HCT116 (cell line): ENCODE data around the gene CD300C. TPM values are rescaled to one million over a fixed set of nuclear protein-coding genes. Genes with fewer than 3 reads are reported as not detected.

Experiments
- ATAC-seq: fragments of 200-7000 bp; cut with Tn5 transposase; 2 replicates; pipeline ENCODE4 v1.9.1; 2020; ENCODE audit warnings: mild to moderate bottlenecking, moderate library complexity
- BruUV-seq: library from RNA; stranded (reverse); fragments of 400-500 nt; replicated peaks from 2 replicates; lab custom pipeline; 2021; lab: Mats Ljungman, UMichigan
- CTCF ChIA-PET: fragments of 300-600 bp; sonication (Branson Sonifier 250); formaldehyde crosslinking; loops from one replicate; lab custom pipeline; 2021; ENCODE audit warnings: antibody characterized with exemption; lab: Charles Lee
- POLR2A ChIA-PET: fragments of 300-600, 350-600 bp; sonication (Branson Sonifier 250); formaldehyde crosslinking; loops from one replicate; lab custom pipeline; 2021; ENCODE audit warnings: antibody characterized with exemption; lab: Charles Lee
- RAD21 ChIA-PET, 2 experiments: fragments of 300-600 bp; sonication (Branson Sonifier 250); formaldehyde crosslinking; loops; one replicate each; lab custom pipeline; 2023; ENCODE audit warnings: low total read pairs in 2 of 2; ENCODE audit not compliant: uncharacterized antibody in 2 of 2, unreplicated experiment in 2 of 2, low non-redundant PET in 1 of 2; lab: Charles Lee
- DNase-seq: peaks from one replicate; pipeline ENCODE4 v3.0.0-alpha.2; 2010; ENCODE audit warnings: low read depth, low spot score
- H2AFZ ChIP-seq: fragments of 200-600 bp; shearing (Covaris generic), sonication (generic); 2 replicates; pipeline ENCODE4 v1.6.1; 2017; ENCODE audit warnings: low read depth, mixed run types, mixed read lengths, antibody characterized with exemption, low read length; ENCODE audit not compliant: poor library complexity, severe bottlenecking
- H3K27ac ChIP-seq: 2 replicates; pipeline ENCODE4 v1.5.1; 2012; ENCODE audit warnings: low read depth, low read length
- H3K27me3 ChIP-seq: fragments of 200-600 bp; sonication (generic); 2 replicates; pipeline ENCODE4 v1.6.1; 2016; ENCODE audit warnings: mixed run types, low read length, mixed read lengths; ENCODE audit not compliant: insufficient read depth
- H3K36me3 ChIP-seq, 2 experiments: fragments of 200-500 bp in 1 of 2; fragments of 200-600 bp in 1 of 2; sonication (Bioruptor generic) in 1 of 2; sonication (generic) in 1 of 2; 2 replicates each; pipeline versions ENCODE4 v1.5.1 to v1.6.1; 2014 to 2016; ENCODE audit warnings: low read length in 2 of 2, inconsistent platforms in 1 of 2, mixed read lengths in 1 of 2, mixed run types in 1 of 2; ENCODE audit not compliant: insufficient read depth in 2 of 2, control insufficient read depth in 1 of 2
- H3K4me1 ChIP-seq, 2 experiments: fragments of 200-600 bp in 1 of 2; sonication (generic) in 1 of 2; 2 replicates each; pipeline versions ENCODE4 v1.5.1 to v1.6.1; 2012 to 2017; ENCODE audit warnings: low read length in 2 of 2, inconsistent platforms in 1 of 2, mild to moderate bottlenecking in 1 of 2, mixed read lengths in 1 of 2, mixed run types in 1 of 2, moderate library complexity in 1 of 2; ENCODE audit not compliant: insufficient read depth in 2 of 2, control insufficient read depth in 1 of 2
- H3K4me2 ChIP-seq: fragments of 200-600 bp; sonication (generic); 2 replicates; pipeline ENCODE4 v1.6.1; 2017; ENCODE audit warnings: mixed run types, low read length, mixed read lengths
- H3K4me3 ChIP-seq, 2 experiments: fragments of 200-600 bp in 1 of 2; sonication (generic) in 1 of 2; replicated peaks in 1 of 2; 2 replicates each; pipeline ENCODE4 v1.5.1; 2011 to 2016; ENCODE audit warnings: low read length in 2 of 2, control low read depth in 1 of 2, low read depth in 1 of 2, mild to moderate bottlenecking in 1 of 2, mixed read lengths in 1 of 2, mixed run types in 1 of 2
- H3K79me2 ChIP-seq: fragments of 200-600 bp; sonication (generic); 2 replicates; pipeline ENCODE4 v1.6.1; 2017; ENCODE audit warnings: mild to moderate bottlenecking, mixed run types, low read length, moderate library complexity, mixed read lengths; ENCODE audit not compliant: insufficient read depth
- H3K9ac ChIP-seq: fragments of 200-600 bp; sonication (generic); 2 replicates; pipeline ENCODE4 v1.6.1; 2016; ENCODE audit warnings: low read length, mixed read lengths
- H3K9me2 ChIP-seq: fragments of 200-600 bp; sonication (generic), shearing (Covaris generic); 2 replicates; pipeline ENCODE4 v1.6.1; 2017; ENCODE audit warnings: mixed run types, mild to moderate bottlenecking, moderate library complexity; ENCODE audit not compliant: insufficient read depth
- H3K9me3 ChIP-seq, 2 experiments: fragments of 200-500 bp in 1 of 2; fragments of 200-600 bp in 1 of 2; sonication (Bioruptor generic) in 1 of 2; sonication (generic) in 1 of 2; 2 replicates each; pipeline ENCODE4 v1.6.1; 2014 to 2017; ENCODE audit warnings: low read length in 2 of 2, mixed read lengths in 2 of 2, inconsistent platforms in 1 of 2, low read depth in 1 of 2, mild to moderate bottlenecking in 1 of 2, mixed run types in 1 of 2, moderate library complexity in 1 of 2; ENCODE audit not compliant: control insufficient read depth in 1 of 2, insufficient read depth in 1 of 2
- H4K20me1 ChIP-seq: fragments of 200-600 bp; sonication (generic), shearing (Covaris generic); 2 replicates; pipeline ENCODE4 v1.6.1; 2017; ENCODE audit warnings: mixed run types, mild to moderate bottlenecking, moderate library complexity; ENCODE audit not compliant: insufficient read depth
- CBX3 ChIP-seq: IDR thresholded peaks from 2 replicates; pipeline ENCODE4 v1.6.1; 2012; ENCODE audit warnings: low read depth
- CEBPB ChIP-seq: IDR thresholded peaks from 2 replicates; pipeline ENCODE4 v1.6.1; 2012; ENCODE audit warnings: low read depth
- EGR1 ChIP-seq: IDR thresholded peaks from 2 replicates; pipeline ENCODE4 v1.6.1; 2012; ENCODE audit warnings: low read depth
- ELF1 ChIP-seq: IDR thresholded peaks from 2 replicates; pipeline ENCODE4 v1.6.1; 2012; ENCODE audit warnings: low read depth, borderline replicate concordance
- EZH2 ChIP-seq: fragments of 200-600 bp; sonication (generic); IDR thresholded peaks from 2 replicates; pipeline ENCODE4 v1.6.1; 2017; ENCODE audit warnings: antibody characterized with exemption, mixed run types
- EZH2phosphoT487 ChIP-seq: fragments of 200-600 bp; IDR thresholded peaks from 2 replicates; pipeline ENCODE4 v1.6.1; 2018; ENCODE audit warnings: antibody characterized with exemption, borderline replicate concordance
- JUND ChIP-seq: IDR thresholded peaks from 2 replicates; pipeline ENCODE4 v1.6.1; 2012
- POLR2A ChIP-seq: IDR thresholded peaks from 2 replicates; pipeline ENCODE4 v1.7.0; 2011; ENCODE audit warnings: borderline replicate concordance; ENCODE audit not compliant: insufficient read depth, insufficient read length; ENCODE audit errors: extremely low read depth
- SIN3A ChIP-seq: IDR thresholded peaks from 2 replicates; pipeline ENCODE4 v1.6.1; 2012; ENCODE audit warnings: low read depth
- SP1 ChIP-seq: IDR thresholded peaks from 2 replicates; pipeline ENCODE4 v1.6.1; 2012; ENCODE audit warnings: low read depth
- SRF ChIP-seq: IDR thresholded peaks from 2 replicates; pipeline ENCODE4 v1.6.1; 2012; ENCODE audit warnings: low read depth
- TCF7L2 ChIP-seq: IDR thresholded peaks from 2 replicates; pipeline ENCODE4 v1.7.0; 2011; ENCODE audit warnings: borderline replicate concordance, inconsistent platforms; ENCODE audit not compliant: insufficient read depth, insufficient read length; ENCODE audit errors: extremely low read depth
- intact Hi-C: fragments of 100-400 bp; cut with micrococcal nuclease; formaldehyde crosslinking; loops from 2 replicates; pipeline ENCODE4 v1.10.0; 2022
- total RNA-seq: library from RNA; stranded (reverse); gene quantifications from one replicate; pipeline ENCODE4 v1.2.1, GENCODE V29; 2021; ENCODE audit not compliant: unreplicated experiment
- TF ChIP-seq, protein P1 (sequence below): IDR thresholded peaks from 2 replicates; pipeline ENCODE4 v1.6.1; 2012; ENCODE audit warnings: low read depth
- TF ChIP-seq, protein P2 (sequence below): IDR thresholded peaks from 2 replicates; pipeline ENCODE4 v1.6.1; 2012
- TF ChIP-seq, protein P3 (sequence below): IDR thresholded peaks from 2 replicates; pipeline ENCODE4 v1.6.1; 2012

The CD300C gene
- total RNA-seq, 1 experiment from 2014 or later: 0.15 TPM

DNA sequence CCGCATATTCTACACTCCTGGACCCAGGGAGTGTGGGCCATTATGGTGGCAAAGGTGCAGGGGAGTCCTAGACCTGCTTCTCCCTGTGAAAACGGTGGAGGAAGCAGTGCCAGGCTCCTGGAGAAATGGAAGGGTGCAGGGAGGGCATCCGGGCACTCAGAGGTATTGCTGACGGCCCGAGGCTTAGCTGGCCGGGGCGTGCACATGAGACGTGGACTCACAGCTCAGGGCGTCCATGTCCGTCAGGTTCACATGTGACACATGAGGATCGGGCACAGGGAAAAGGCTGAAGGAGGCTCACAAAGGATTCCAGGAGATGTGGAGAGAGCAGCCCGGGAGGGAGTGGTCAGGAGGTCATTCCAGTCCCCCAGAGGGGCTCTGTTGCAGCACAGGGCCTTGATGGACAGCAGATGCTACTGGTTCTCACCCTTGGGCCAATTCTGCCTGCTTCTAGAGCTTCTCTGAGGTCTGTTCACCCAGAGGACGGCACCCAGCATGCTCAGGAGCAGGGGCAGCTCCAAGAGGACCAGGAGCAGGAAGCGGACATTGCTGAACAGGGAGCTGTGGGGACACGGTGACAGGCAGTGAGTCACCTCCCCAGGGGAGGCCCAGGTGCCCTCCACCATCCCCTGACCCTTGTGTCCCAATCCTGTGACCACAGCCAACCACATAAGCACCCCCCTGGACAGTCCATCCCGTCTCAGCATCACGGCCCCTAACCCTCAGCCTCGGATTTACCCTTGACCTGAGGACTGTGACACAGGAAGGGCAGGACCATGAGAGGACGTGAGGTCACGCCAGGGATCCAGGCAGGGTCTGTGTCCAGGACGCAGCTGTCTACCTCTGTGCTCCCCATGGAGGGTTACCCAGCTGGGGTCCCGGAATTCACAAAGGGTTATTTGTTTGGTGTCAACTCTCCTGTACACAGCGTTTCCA, 4.5 kb downstream of the CD300C start:
- CTCF ChIA-PET: no interaction called here

DNA sequence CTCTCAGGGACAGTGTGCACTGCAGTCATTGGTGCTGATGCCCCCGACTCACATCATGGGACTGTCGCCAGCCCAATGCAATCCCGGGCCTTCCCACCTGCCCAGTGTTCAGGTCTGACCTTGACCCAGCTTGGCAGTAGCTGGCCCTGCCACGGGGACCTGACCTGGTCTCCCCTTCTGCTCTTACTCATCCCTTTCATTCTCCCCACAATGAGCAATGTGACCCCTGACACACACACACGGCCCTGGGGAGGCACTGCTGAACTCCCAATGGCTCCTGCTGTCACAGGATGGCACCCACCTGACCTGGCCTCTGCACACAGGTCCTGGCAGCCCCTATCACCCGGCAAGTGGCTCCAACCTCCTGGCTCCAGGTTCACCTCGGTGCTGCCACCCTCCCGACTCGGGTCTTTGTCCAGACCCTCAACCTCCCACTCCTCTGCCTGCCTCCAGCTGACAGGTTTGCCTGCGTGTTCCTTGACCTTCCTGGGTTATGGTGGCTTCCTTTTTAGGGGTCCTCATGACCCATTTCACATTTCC, 6.6 kb downstream of the CD300C start:
- Histone ChIP-seq H3K9ac (no peak overlapping the region), H3K36me3 (no peaks in the 10 kb centered on the region), H3K4me2 (no peak overlapping the region), H3K9me2 (no peaks in the 10 kb centered on the region), H4K20me1 (no peaks in the 10 kb centered on the region), H3K9me3 (no peaks in the 10 kb centered on the region), H2AFZ (no peak overlapping the region), H3K79me2 (no peaks in the 10 kb centered on the region), H3K4me3 (no peak overlapping the region), H3K27me3 (peaks cover 34% of the 10 kb centered on the region), H3K4me1 (no peaks in the 10 kb centered on the region), H3K27ac (no peak overlapping the region)
- intact Hi-C loops: no loop called here
- TF ChIP-seq TCF7L2 (no peak), EZH2 (no peak), EZH2phosphoT487 (no peak), SRF (no peak), CBX3 (no peak), ELF1 (no peak), EGR1 (no peak), SP1 (no peak)
- TF ChIP-seq, protein P1, sequence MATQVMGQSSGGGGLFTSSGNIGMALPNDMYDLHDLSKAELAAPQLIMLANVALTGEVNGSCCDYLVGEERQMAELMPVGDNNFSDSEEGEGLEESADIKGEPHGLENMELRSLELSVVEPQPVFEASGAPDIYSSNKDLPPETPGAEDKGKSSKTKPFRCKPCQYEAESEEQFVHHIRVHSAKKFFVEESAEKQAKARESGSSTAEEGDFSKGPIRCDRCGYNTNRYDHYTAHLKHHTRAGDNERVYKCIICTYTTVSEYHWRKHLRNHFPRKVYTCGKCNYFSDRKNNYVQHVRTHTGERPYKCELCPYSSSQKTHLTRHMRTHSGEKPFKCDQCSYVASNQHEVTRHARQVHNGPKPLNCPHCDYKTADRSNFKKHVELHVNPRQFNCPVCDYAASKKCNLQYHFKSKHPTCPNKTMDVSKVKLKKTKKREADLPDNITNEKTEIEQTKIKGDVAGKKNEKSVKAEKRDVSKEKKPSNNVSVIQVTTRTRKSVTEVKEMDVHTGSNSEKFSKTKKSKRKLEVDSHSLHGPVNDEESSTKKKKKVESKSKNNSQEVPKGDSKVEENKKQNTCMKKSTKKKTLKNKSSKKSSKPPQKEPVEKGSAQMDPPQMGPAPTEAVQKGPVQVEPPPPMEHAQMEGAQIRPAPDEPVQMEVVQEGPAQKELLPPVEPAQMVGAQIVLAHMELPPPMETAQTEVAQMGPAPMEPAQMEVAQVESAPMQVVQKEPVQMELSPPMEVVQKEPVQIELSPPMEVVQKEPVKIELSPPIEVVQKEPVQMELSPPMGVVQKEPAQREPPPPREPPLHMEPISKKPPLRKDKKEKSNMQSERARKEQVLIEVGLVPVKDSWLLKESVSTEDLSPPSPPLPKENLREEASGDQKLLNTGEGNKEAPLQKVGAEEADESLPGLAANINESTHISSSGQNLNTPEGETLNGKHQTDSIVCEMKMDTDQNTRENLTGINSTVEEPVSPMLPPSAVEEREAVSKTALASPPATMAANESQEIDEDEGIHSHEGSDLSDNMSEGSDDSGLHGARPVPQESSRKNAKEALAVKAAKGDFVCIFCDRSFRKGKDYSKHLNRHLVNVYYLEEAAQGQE: no peak
- TF ChIP-seq, protein P2, sequence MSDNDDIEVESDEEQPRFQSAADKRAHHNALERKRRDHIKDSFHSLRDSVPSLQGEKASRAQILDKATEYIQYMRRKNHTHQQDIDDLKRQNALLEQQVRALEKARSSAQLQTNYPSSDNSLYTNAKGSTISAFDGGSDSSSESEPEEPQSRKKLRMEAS: no peak
- ChIA-PET POLR2A (no interaction called here), CTCF (no interaction called here), RAD21 (no interaction called here)
- no TSS peak for BruUV-seq
- ATAC-seq: no peak
- DNase-seq: no peak

More for the DNA sequence above, 4.5 kb downstream of the CD300C start:
- H3K4me2 ChIP-seq: no peak overlapping the region
- no peak for ATAC-seq
- POLR2A ChIA-PET: no interaction called here
- H3K9me3 ChIP-seq: no peaks in the 10 kb centered on the region
- H3K79me2 ChIP-seq: no peaks in the 10 kb centered on the region
- H3K4me3 ChIP-seq: no peak overlapping the region
- H3K27ac ChIP-seq: no peak overlapping the region
- DNase-seq: no peak
- H3K4me1 ChIP-seq: peaks cover 0 to 5% of the 10 kb centered on the region in 2 experiments; a peak in 1 of 4 replicates
- BruUV-seq: no TSS peak
- no peak overlapping the region for H2AFZ ChIP-seq
- intact Hi-C loops: no loop called here
- RAD21 ChIA-PET: no interaction called here
- H4K20me1 ChIP-seq: no peaks in the 10 kb centered on the region
- H3K36me3 ChIP-seq: no peaks in the 10 kb centered on the region
- H3K27me3 ChIP-seq: peaks cover 27% of the 10 kb centered on the region
- H3K9me2 ChIP-seq: no peaks in the 10 kb centered on the region
- TF ChIP-seq CEBPB: no peak
- TF ChIP-seq SP1: no peak
- no peak for TF ChIP-seq POLR2A
- TF ChIP-seq, protein P3, sequence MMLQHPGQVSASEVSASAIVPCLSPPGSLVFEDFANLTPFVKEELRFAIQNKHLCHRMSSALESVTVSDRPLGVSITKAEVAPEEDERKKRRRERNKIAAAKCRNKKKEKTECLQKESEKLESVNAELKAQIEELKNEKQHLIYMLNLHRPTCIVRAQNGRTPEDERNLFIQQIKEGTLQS: no peak
- no peak for TF ChIP-seq SIN3A
- TF ChIP-seq SRF: no peak
- no peak for TF ChIP-seq ELF1
- no peak for TF ChIP-seq JUND
- no peak overlapping the region for H3K9ac ChIP-seq
